Measurements from ENCODE around the gene MACF1.
"Not testable (repeated sequence)": the region's sequence is repeated elsewhere in the genome, so short reads cannot be mapped to it uniquely, and the experiment has no call there.

Gene MACF1

GRCh38 chr1:39525366-39526165, 321.1 kb downstream of the MACF1 start:
- Histone ChIP-seq H3K36me3 (ENCODE audit: control insufficient read depth in 4 of 4, insufficient read depth in 4 of 4, low read length in 3 of 4) (peaks cover 0 to 25% (median 10%) of the 10 kb centered on the region in 4 experiments), H3K4me3 (ENCODE audit: control insufficient read depth in 1 of 7, extremely low read depth in 1 of 7, insufficient read depth in 4 of 7, low read depth in 2 of 7, low read length in 6 of 7) (no peak overlapping the region), H3K4me1 (ENCODE audit: control extremely low read depth in 1 of 4, control insufficient read depth in 4 of 4, insufficient read depth in 4 of 4, low read length in 3 of 4) (peaks cover 0 to 14% (median 4%) of the 10 kb centered on the region in 4 experiments), H3K9me3 (ENCODE audit: control extremely low read depth in 1 of 5, control insufficient read depth in 4 of 5, insufficient read depth in 2 of 5, low read depth in 1 of 5, low read length in 4 of 5) (no peaks in the 10 kb centered on the region), H3K27me3 (replicated peaks in 2 of 5; ENCODE audit: control insufficient read depth in 4 of 5, insufficient read depth in 5 of 5, low read length in 4 of 5) (no peaks in the 10 kb centered on the region), H3K27ac (ENCODE audit: insufficient read depth in 1 of 2, low read depth in 1 of 2, low read length in 2 of 2, poor library complexity in 1 of 2, severe bottlenecking in 2 of 2) (no peak overlapping the region)
- CTCF ChIA-PET = interaction anchor here (1.0 to 1.4 kb wide), 2 partner anchors 12 to 36 kb away, joined by 3 to 4 read pairs; no protein-coding TSS in a partner anchor
- DNase-seq = peak; percentile 22 to 72 (median 67)
- POLR2A ChIA-PET = no interaction called here
- 81% methylated on average over 13 of the region's 17 CpGs for WGBS (ENCODE audit: insufficient coverage)

- H3K4me3 ChIP-seq (ENCODE audit: control insufficient read depth in 1 of 7, extremely low read depth in 1 of 7, insufficient read depth in 4 of 7, low read depth in 2 of 7, low read length in 6 of 7) = no peak overlapping the region
- ChIA-PET POLR2A (no interaction called here), CTCF (interaction anchor here (1.0 to 1.4 kb wide), 2 partner anchors 11 to 37 kb away, joined by 3 to 4 read pairs; no protein-coding TSS in a partner anchor)
- H3K27me3 ChIP-seq (replicated peaks in 2 of 5; ENCODE audit: control insufficient read depth in 4 of 5, insufficient read depth in 5 of 5, low read length in 4 of 5) = no peaks in the 10 kb centered on the region
- H3K36me3 ChIP-seq (ENCODE audit: control insufficient read depth in 4 of 4, insufficient read depth in 4 of 4, low read length in 3 of 4) = peaks cover 0 to 32% (median 11%) of the 10 kb centered on the region in 4 experiments
- H3K27ac ChIP-seq (ENCODE audit: insufficient read depth in 1 of 2, low read depth in 1 of 2, low read length in 2 of 2, poor library complexity in 1 of 2, severe bottlenecking in 2 of 2) = no peak overlapping the region
- DNase-seq = no peak
- 95% methylated on average over 7 of the region's 11 CpGs for WGBS (ENCODE audit: insufficient coverage)
- no peaks in the 10 kb centered on the region for H3K9me3 ChIP-seq (ENCODE audit: control extremely low read depth in 1 of 5, control insufficient read depth in 4 of 5, insufficient read depth in 2 of 5, low read depth in 1 of 5, low read length in 4 of 5)
- H3K4me1 ChIP-seq (ENCODE audit: control extremely low read depth in 1 of 4, control insufficient read depth in 4 of 4, insufficient read depth in 4 of 4, low read length in 3 of 4) = peaks cover 0 to 14% (median 4%) of the 10 kb centered on the region in 4 experiments
These were observed 322.1 kb downstream of the MACF1 start for GRCh38 chr1:39526466-39527189.

- POLR2A ChIA-PET; CTCF ChIA-PET; DNase-seq; H3K9me3 ChIP-seq (ENCODE audit: control extremely low read depth in 1 of 5, control insufficient read depth in 4 of 5, insufficient read depth in 2 of 5, low read depth in 1 of 5, low read length in 4 of 5); H3K27me3 ChIP-seq (replicated peaks in 2 of 5; ENCODE audit: control insufficient read depth in 4 of 5, insufficient read depth in 5 of 5, low read length in 4 of 5); H3K4me3 ChIP-seq (ENCODE audit: control insufficient read depth in 1 of 7, extremely low read depth in 1 of 7, insufficient read depth in 4 of 7, low read depth in 2 of 7, low read length in 6 of 7); H3K27ac ChIP-seq (ENCODE audit: insufficient read depth in 1 of 2, low read depth in 1 of 2, low read length in 2 of 2, poor library complexity in 1 of 2, severe bottlenecking in 2 of 2): not testable (repeated sequence)
- Histone ChIP-seq H3K36me3 (ENCODE audit: control insufficient read depth in 4 of 4, insufficient read depth in 4 of 4, low read length in 3 of 4) (peaks cover 2 to 34% (median 13%) of the 10 kb centered on the region in 4 experiments), H3K4me1 (ENCODE audit: control extremely low read depth in 1 of 4, control insufficient read depth in 4 of 4, insufficient read depth in 4 of 4, low read length in 3 of 4) (peaks cover 0 to 14% (median 4%) of the 10 kb centered on the region in 4 experiments)
- 97% methylated on average over 6 of the region's 8 CpGs for WGBS (ENCODE audit: insufficient coverage)
These were observed 322.7 kb downstream of the MACF1 start for GRCh38 chr1:39527190-39527579.

- 100% methylated on average over 3 of the region's 4 CpGs for WGBS (ENCODE audit: insufficient coverage)
- ChIA-PET POLR2A (no interaction called here), CTCF (interaction anchor here (1.1 kb wide), 1 partner anchor 19 kb away, joined by 5 read pairs; no protein-coding TSS in a partner anchor)
- no peak for DNase-seq
- Histone ChIP-seq H3K27me3 (replicated peaks in 2 of 5; ENCODE audit: control insufficient read depth in 4 of 5, insufficient read depth in 5 of 5, low read length in 4 of 5) (no peaks in the 10 kb centered on the region), H3K4me1 (ENCODE audit: control extremely low read depth in 1 of 4, control insufficient read depth in 4 of 4, insufficient read depth in 4 of 4, low read length in 3 of 4) (peaks cover 0 to 14% (median 4%) of the 10 kb centered on the region in 4 experiments), H3K27ac (ENCODE audit: insufficient read depth in 1 of 2, low read depth in 1 of 2, low read length in 2 of 2, poor library complexity in 1 of 2, severe bottlenecking in 2 of 2) (no peak overlapping the region), H3K36me3 (ENCODE audit: control insufficient read depth in 4 of 4, insufficient read depth in 4 of 4, low read length in 3 of 4) (peaks cover 2 to 34% (median 13%) of the 10 kb centered on the region in 4 experiments), H3K9me3 (ENCODE audit: control extremely low read depth in 1 of 5, control insufficient read depth in 4 of 5, insufficient read depth in 2 of 5, low read depth in 1 of 5, low read length in 4 of 5) (no peaks in the 10 kb centered on the region), H3K4me3 (ENCODE audit: control insufficient read depth in 1 of 7, extremely low read depth in 1 of 7, insufficient read depth in 4 of 7, low read depth in 2 of 7, low read length in 6 of 7) (no peak overlapping the region)
These were observed 323.6 kb downstream of the MACF1 start for GRCh38 chr1:39528082-39528481.

GRCh38 chr1:39529901-39530535, 325.5 kb downstream of the MACF1 start:
- Histone ChIP-seq H3K27ac (ENCODE audit: insufficient read depth in 1 of 2, low read depth in 1 of 2, low read length in 2 of 2, poor library complexity in 1 of 2, severe bottlenecking in 2 of 2) (no peak overlapping the region), H3K9me3 (ENCODE audit: control extremely low read depth in 1 of 5, control insufficient read depth in 4 of 5, insufficient read depth in 2 of 5, low read depth in 1 of 5, low read length in 4 of 5) (no peaks in the 10 kb centered on the region), H3K36me3 (ENCODE audit: control insufficient read depth in 4 of 4, insufficient read depth in 4 of 4, low read length in 3 of 4) (peaks cover 2 to 32% (median 13%) of the 10 kb centered on the region in 4 experiments), H3K4me1 (ENCODE audit: control extremely low read depth in 1 of 4, control insufficient read depth in 4 of 4, insufficient read depth in 4 of 4, low read length in 3 of 4) (peaks cover 0 to 14% (median 4%) of the 10 kb centered on the region in 4 experiments), H3K27me3 (replicated peaks in 2 of 5; ENCODE audit: control insufficient read depth in 4 of 5, insufficient read depth in 5 of 5, low read length in 4 of 5) (no peaks in the 10 kb centered on the region), H3K4me3 (ENCODE audit: control insufficient read depth in 1 of 7, extremely low read depth in 1 of 7, insufficient read depth in 4 of 7, low read depth in 2 of 7, low read length in 6 of 7) (no peak overlapping the region)
- CTCF ChIA-PET = interaction anchor here (3.0 kb wide), 1 partner anchor 9 kb away, joined by 10 read pairs; no protein-coding TSS in a partner anchor
- POLR2A ChIA-PET = no interaction called here
- no peak for DNase-seq
- 96% methylated on average over 10 of the region's 10 CpGs for WGBS (ENCODE audit: insufficient coverage)

- no peaks in the 10 kb centered on the region for H3K27me3 ChIP-seq (replicated peaks in 2 of 5; ENCODE audit: control insufficient read depth in 4 of 5, insufficient read depth in 5 of 5, low read length in 4 of 5)
- 92% methylated on average over 3 of the region's 4 CpGs for WGBS (ENCODE audit: insufficient coverage)
- ChIA-PET POLR2A (interaction anchor here (0.6 kb wide), 1 partner anchor 58 kb away, joined by 3 read pairs; no protein-coding TSS in a partner anchor), CTCF (interaction anchor here (0.6 to 3.0 kb wide), 2 partner anchors 7 to 436 kb away, joined by 3 to 10 read pairs; no protein-coding TSS in a partner anchor)
- no peaks in the 10 kb centered on the region for H3K9me3 ChIP-seq (ENCODE audit: control extremely low read depth in 1 of 5, control insufficient read depth in 4 of 5, insufficient read depth in 2 of 5, low read depth in 1 of 5, low read length in 4 of 5)
- H3K4me1 ChIP-seq (ENCODE audit: control extremely low read depth in 1 of 4, control insufficient read depth in 4 of 4, insufficient read depth in 4 of 4, low read length in 3 of 4) = peaks cover 0 to 3% (median 0%) of the 10 kb centered on the region in 4 experiments
- peaks cover 2 to 33% (median 12%) of the 10 kb centered on the region in 4 experiments for H3K36me3 ChIP-seq (ENCODE audit: control insufficient read depth in 4 of 4, insufficient read depth in 4 of 4, low read length in 3 of 4)
- DNase-seq = no peak
- H3K27ac ChIP-seq (ENCODE audit: insufficient read depth in 1 of 2, low read depth in 1 of 2, low read length in 2 of 2, poor library complexity in 1 of 2, severe bottlenecking in 2 of 2) = no peak overlapping the region
- H3K4me3 ChIP-seq (ENCODE audit: control insufficient read depth in 1 of 7, extremely low read depth in 1 of 7, insufficient read depth in 4 of 7, low read depth in 2 of 7, low read length in 6 of 7) = no peak overlapping the region
These were observed 327.0 kb downstream of the MACF1 start for GRCh38 chr1:39531526-39531925.
